ENCODE results near the gene THSD4.

Gene THSD4

DNA sequence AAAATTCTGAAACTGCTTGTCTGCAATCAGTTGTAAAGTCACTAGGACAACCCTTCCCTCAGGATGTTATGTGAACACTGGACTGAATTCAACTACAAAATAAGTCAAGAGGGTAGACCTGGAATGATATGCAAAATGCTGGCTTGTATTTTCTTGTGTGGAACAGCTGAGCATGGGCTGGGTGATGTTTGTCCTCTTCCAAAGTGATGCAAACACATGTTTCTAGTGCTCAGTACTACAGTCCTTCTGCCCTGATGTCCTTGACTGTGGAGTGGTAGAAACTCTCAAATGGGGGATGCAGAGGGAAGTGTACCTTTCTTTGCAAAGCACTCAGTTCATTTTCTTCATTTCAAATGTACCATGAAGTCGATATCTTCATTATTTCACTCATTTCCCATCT, 258.6 kb downstream of the THSD4 start:
- Histone ChIP-seq H3K4me1 (ENCODE audit: control insufficient read depth, low read length) (no peaks in the 10 kb centered on the region), H3K9me2 (replicated peaks; ENCODE audit: control insufficient read depth, low read length) (no peaks in the 10 kb centered on the region), H3K27ac (ENCODE audit: low read depth, low read length) (no peak overlapping the region), H3F3A (ENCODE audit: control insufficient read depth, insufficient read depth) (no peaks in the 10 kb centered on the region), H3K27me3 (ENCODE audit: control insufficient read depth, low read length) (peaks cover 4% of the 10 kb centered on the region), H3K79me2 (ENCODE audit: control insufficient read depth, low read length) (no peaks in the 10 kb centered on the region), H3K9me3 (ENCODE audit: control insufficient read depth, insufficient read depth, low read length) (no peaks in the 10 kb centered on the region), H3K36me3 (ENCODE audit: control insufficient read depth, low read length) (no peaks in the 10 kb centered on the region), H3K4me2 (ENCODE audit: low read length) (no peak overlapping the region), H4K20me1 (ENCODE audit: control insufficient read depth, insufficient read depth, low read depth, low read length) (no peaks in the 10 kb centered on the region), H3K4me3 (ENCODE audit: low read length) (no peak overlapping the region)
- TF ChIP-seq, protein P1, sequence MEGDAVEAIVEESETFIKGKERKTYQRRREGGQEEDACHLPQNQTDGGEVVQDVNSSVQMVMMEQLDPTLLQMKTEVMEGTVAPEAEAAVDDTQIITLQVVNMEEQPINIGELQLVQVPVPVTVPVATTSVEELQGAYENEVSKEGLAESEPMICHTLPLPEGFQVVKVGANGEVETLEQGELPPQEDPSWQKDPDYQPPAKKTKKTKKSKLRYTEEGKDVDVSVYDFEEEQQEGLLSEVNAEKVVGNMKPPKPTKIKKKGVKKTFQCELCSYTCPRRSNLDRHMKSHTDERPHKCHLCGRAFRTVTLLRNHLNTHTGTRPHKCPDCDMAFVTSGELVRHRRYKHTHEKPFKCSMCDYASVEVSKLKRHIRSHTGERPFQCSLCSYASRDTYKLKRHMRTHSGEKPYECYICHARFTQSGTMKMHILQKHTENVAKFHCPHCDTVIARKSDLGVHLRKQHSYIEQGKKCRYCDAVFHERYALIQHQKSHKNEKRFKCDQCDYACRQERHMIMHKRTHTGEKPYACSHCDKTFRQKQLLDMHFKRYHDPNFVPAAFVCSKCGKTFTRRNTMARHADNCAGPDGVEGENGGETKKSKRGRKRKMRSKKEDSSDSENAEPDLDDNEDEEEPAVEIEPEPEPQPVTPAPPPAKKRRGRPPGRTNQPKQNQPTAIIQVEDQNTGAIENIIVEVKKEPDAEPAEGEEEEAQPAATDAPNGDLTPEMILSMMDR (IDR thresholded peaks at IDR 0.05; ENCODE audit: low read depth, low read length, poor library complexity, severe bottlenecking): no peak
- TF ChIP-seq EZH2phosphoT487 (IDR thresholded peaks at IDR 0.05; ENCODE audit: borderline replicate concordance, low read length): no peak

GRCh38 chr15:71374607-71375352, 259.5 kb downstream of the THSD4 start:
- Histone ChIP-seq H3K36me3 (ENCODE audit: control insufficient read depth, low read length) (no peaks in the 10 kb centered on the region), H3K4me1 (ENCODE audit: control insufficient read depth, low read length) (no peaks in the 10 kb centered on the region), H3F3A (ENCODE audit: control insufficient read depth, insufficient read depth) (no peaks in the 10 kb centered on the region), H3K27ac (ENCODE audit: low read depth, low read length) (no peak overlapping the region), H3K4me3 (ENCODE audit: low read length) (no peak overlapping the region), H4K20me1 (ENCODE audit: control insufficient read depth, insufficient read depth, low read depth, low read length) (no peaks in the 10 kb centered on the region), H3K4me2 (ENCODE audit: low read length) (no peak overlapping the region), H3K79me2 (ENCODE audit: control insufficient read depth, low read length) (no peaks in the 10 kb centered on the region), H3K9me2 (replicated peaks; ENCODE audit: control insufficient read depth, low read length) (no peaks in the 10 kb centered on the region), H3K27me3 (ENCODE audit: control insufficient read depth, low read length) (peaks cover 4% of the 10 kb centered on the region), H3K9me3 (ENCODE audit: control insufficient read depth, insufficient read depth, low read length) (no peaks in the 10 kb centered on the region)
- TF ChIP-seq, protein P1 (IDR thresholded peaks at IDR 0.05; ENCODE audit: low read depth, low read length, poor library complexity, severe bottlenecking): no peak
- TF ChIP-seq EZH2phosphoT487 (IDR thresholded peaks at IDR 0.05; ENCODE audit: borderline replicate concordance, low read length): no peak

GRCh38 chr15:71375934-71376333, 260.7 kb downstream of the THSD4 start:
- Histone ChIP-seq H3K27me3 (ENCODE audit: control insufficient read depth, low read length) (peaks cover 8% of the 10 kb centered on the region), H3K9me3 (ENCODE audit: control insufficient read depth, insufficient read depth, low read length) (no peaks in the 10 kb centered on the region), H3K79me2 (ENCODE audit: control insufficient read depth, low read length) (no peaks in the 10 kb centered on the region), H3K27ac (ENCODE audit: low read depth, low read length) (no peak overlapping the region), H3F3A (ENCODE audit: control insufficient read depth, insufficient read depth) (no peaks in the 10 kb centered on the region), H3K4me2 (ENCODE audit: low read length) (no peak overlapping the region), H4K20me1 (ENCODE audit: control insufficient read depth, insufficient read depth, low read depth, low read length) (no peaks in the 10 kb centered on the region), H3K36me3 (ENCODE audit: control insufficient read depth, low read length) (no peaks in the 10 kb centered on the region), H3K4me3 (ENCODE audit: low read length) (no peak overlapping the region), H3K9me2 (replicated peaks; ENCODE audit: control insufficient read depth, low read length) (no peaks in the 10 kb centered on the region), H3K4me1 (ENCODE audit: control insufficient read depth, low read length) (no peaks in the 10 kb centered on the region)
- TF ChIP-seq EZH2phosphoT487 (IDR thresholded peaks at IDR 0.05; ENCODE audit: borderline replicate concordance, low read length): no peak
- TF ChIP-seq, protein P1 (IDR thresholded peaks at IDR 0.05; ENCODE audit: low read depth, low read length, poor library complexity, severe bottlenecking): no peak
